Measurements from ENCODE around the gene SLC6A12. TPM values are rescaled to one million over a fixed set of nuclear protein-coding genes. Genes with fewer than 3 reads are reported as not detected.

SLC6A12 gene
- total RNA-seq, 1 donor from 2014 or later, result not detected

GRCh38 chr12:168763-169525, 45.0 kb downstream of the SLC6A12 start:
- no peak overlapping the region for H3K27ac Mint-ChIP-seq
- DNase-seq, result no peak

GRCh38 chr12:167959-168600, 45.9 kb downstream of the SLC6A12 start:
- DNase-seq, result no peak
- H3K4me3 Mint-ChIP-seq, result no peak overlapping the region
- intact Hi-C loops (cut with micrococcal nuclease), result no loop called here
- H3K36me3 Mint-ChIP-seq (ENCODE audit: low read depth), result no peaks in the 10 kb centered on the region
- H3K27ac Mint-ChIP-seq, result no peak overlapping the region
- peaks cover 15% of the 10 kb centered on the region for H3K4me1 Mint-ChIP-seq
- no peaks in the 10 kb centered on the region for H3K9me3 Mint-ChIP-seq
- H3K27me3 Mint-ChIP-seq, result peaks cover 5% of the 10 kb centered on the region

More at GRCh38 chr12:168763-169525, 45.0 kb downstream of the SLC6A12 start:
- Mint-ChIP-seq H3K9me3 (no peaks in the 10 kb centered on the region), H3K36me3 (ENCODE audit: low read depth) (no peaks in the 10 kb centered on the region), H3K27me3 (peaks cover 5% of the 10 kb centered on the region), H3K4me3 (no peak overlapping the region), H3K4me1 (peaks cover 15% of the 10 kb centered on the region)
- intact Hi-C loops (cut with micrococcal nuclease), result no loop called here

- H3K27me3 Mint-ChIP-seq, result peaks cover 2% of the 10 kb centered on the region
- no peaks in the 10 kb centered on the region for H3K9me3 Mint-ChIP-seq
- no peak overlapping the region for H3K4me3 Mint-ChIP-seq
- H3K27ac Mint-ChIP-seq, result no peak overlapping the region
- peaks cover 15% of the 10 kb centered on the region for H3K4me1 Mint-ChIP-seq
- no peaks in the 10 kb centered on the region for H3K36me3 Mint-ChIP-seq (ENCODE audit: low read depth)
- intact Hi-C loops (cut with micrococcal nuclease), result no loop called here
- no peak for DNase-seq
Observed at GRCh38 chr12:166425-167075, 47.4 kb downstream of the SLC6A12 start.

GRCh38 chr12:165862-166368, 48.0 kb downstream of the SLC6A12 start:
- Mint-ChIP-seq H3K27me3 (no peaks in the 10 kb centered on the region), H3K4me1 (peaks cover 15% of the 10 kb centered on the region), H3K36me3 (ENCODE audit: low read depth) (no peaks in the 10 kb centered on the region), H3K27ac (no peak overlapping the region), H3K4me3 (no peak overlapping the region), H3K9me3 (no peaks in the 10 kb centered on the region)
- intact Hi-C loops (cut with micrococcal nuclease), result no loop called here
- DNase-seq, result no peak

GRCh38 chr12:164207-164606, 49.8 kb downstream of the SLC6A12 start:
- Mint-ChIP-seq H3K27ac (no peak overlapping the region), H3K36me3 (ENCODE audit: low read depth) (no peaks in the 10 kb centered on the region), H3K4me3 (no peak overlapping the region), H3K4me1 (peaks cover 13% of the 10 kb centered on the region), H3K27me3 (no peaks in the 10 kb centered on the region), H3K9me3 (no peaks in the 10 kb centered on the region)
- no peak for DNase-seq
- intact Hi-C loops (cut with micrococcal nuclease), result no loop called here

GRCh38 chr12:163406-163986, 50.5 kb downstream of the SLC6A12 start:
- no peaks in the 10 kb centered on the region for H3K9me3 Mint-ChIP-seq
- no peaks in the 10 kb centered on the region for H3K36me3 Mint-ChIP-seq (ENCODE audit: low read depth)
- no peak overlapping the region for H3K4me3 Mint-ChIP-seq
- H3K27me3 Mint-ChIP-seq, result no peaks in the 10 kb centered on the region
- intact Hi-C loops (cut with micrococcal nuclease), result no loop called here
- H3K4me1 Mint-ChIP-seq, result peaks cover 6% of the 10 kb centered on the region
- DNase-seq, result no peak
- no peak overlapping the region for H3K27ac Mint-ChIP-seq

GRCh38 chr12:162467-163307, 51.3 kb downstream of the SLC6A12 start:
- no peak overlapping the region for H3K27ac Mint-ChIP-seq
- no peaks in the 10 kb centered on the region for H3K36me3 Mint-ChIP-seq (ENCODE audit: low read depth)
- intact Hi-C loops (cut with micrococcal nuclease), result no loop called here
- H3K4me1 Mint-ChIP-seq, result peaks cover 5% of the 10 kb centered on the region
- no peak overlapping the region for H3K4me3 Mint-ChIP-seq
- H3K9me3 Mint-ChIP-seq, result no peaks in the 10 kb centered on the region
- no peak for DNase-seq
- no peaks in the 10 kb centered on the region for H3K27me3 Mint-ChIP-seq

GRCh38 chr12:161823-162222, 52.1 kb downstream of the SLC6A12 start:
- Mint-ChIP-seq H3K27me3 (no peaks in the 10 kb centered on the region), H3K4me1 (peaks cover 5% of the 10 kb centered on the region), H3K36me3 (ENCODE audit: low read depth) (no peaks in the 10 kb centered on the region), H3K9me3 (no peaks in the 10 kb centered on the region), H3K4me3 (no peak overlapping the region), H3K27ac (no peak overlapping the region)
- no peak for DNase-seq
- intact Hi-C loops (cut with micrococcal nuclease), result no loop called here

GRCh38 chr12:160858-161257, 53.1 kb downstream of the SLC6A12 start:
- Mint-ChIP-seq H3K27ac (no peak overlapping the region), H3K9me3 (no peaks in the 10 kb centered on the region), H3K27me3 (no peaks in the 10 kb centered on the region), H3K4me3 (no peak overlapping the region), H3K36me3 (ENCODE audit: low read depth) (no peaks in the 10 kb centered on the region), H3K4me1 (no peaks in the 10 kb centered on the region)
- DNase-seq, result no peak
- intact Hi-C loops (cut with micrococcal nuclease), result no loop called here

GRCh38 chr12:159156-159782, 54.7 kb downstream of the SLC6A12 start:
- H3K4me3 Mint-ChIP-seq, result no peak overlapping the region
- DNase-seq, result no peak
- H3K9me3 Mint-ChIP-seq, result no peaks in the 10 kb centered on the region
- intact Hi-C loops (cut with micrococcal nuclease), result no loop called here
- no peak overlapping the region for H3K27ac Mint-ChIP-seq
- no peaks in the 10 kb centered on the region for H3K4me1 Mint-ChIP-seq
- H3K36me3 Mint-ChIP-seq (ENCODE audit: low read depth), result no peaks in the 10 kb centered on the region
- no peaks in the 10 kb centered on the region for H3K27me3 Mint-ChIP-seq

- H3K27ac Mint-ChIP-seq, result no peak overlapping the region
- H3K27me3 Mint-ChIP-seq, result no peaks in the 10 kb centered on the region
- H3K4me1 Mint-ChIP-seq, result no peaks in the 10 kb centered on the region
- intact Hi-C loops (cut with micrococcal nuclease), result no loop called here
- no peaks in the 10 kb centered on the region for H3K9me3 Mint-ChIP-seq
- no peak overlapping the region for H3K4me3 Mint-ChIP-seq
- no peak for DNase-seq
- no peaks in the 10 kb centered on the region for H3K36me3 Mint-ChIP-seq (ENCODE audit: low read depth)
Observed at GRCh38 chr12:157644-158043, 56.3 kb downstream of the SLC6A12 start.

GRCh38 chr12:156945-157344, 57.0 kb downstream of the SLC6A12 start:
- no peaks in the 10 kb centered on the region for H3K9me3 Mint-ChIP-seq
- H3K27me3 Mint-ChIP-seq, result no peaks in the 10 kb centered on the region
- intact Hi-C loops (cut with micrococcal nuclease), result no loop called here
- no peaks in the 10 kb centered on the region for H3K4me1 Mint-ChIP-seq
- H3K36me3 Mint-ChIP-seq (ENCODE audit: low read depth), result no peaks in the 10 kb centered on the region
- no peak overlapping the region for H3K27ac Mint-ChIP-seq
- no peak overlapping the region for H3K4me3 Mint-ChIP-seq
- no peak for DNase-seq

- Mint-ChIP-seq H3K4me3 (no peak overlapping the region), H3K27me3 (no peaks in the 10 kb centered on the region), H3K9me3 (no peaks in the 10 kb centered on the region), H3K36me3 (ENCODE audit: low read depth) (no peaks in the 10 kb centered on the region), H3K4me1 (no peaks in the 10 kb centered on the region), H3K27ac (no peak overlapping the region)
- no peak for DNase-seq
- intact Hi-C loops (cut with micrococcal nuclease), result no loop called here
Observed at GRCh38 chr12:155646-156045, 58.3 kb downstream of the SLC6A12 start.

Measured in activated CD4-positive, alpha-beta T cell treated with anti-CD3 and anti-CD28 coated beads, Interleukin-2, amount 10 ng/mL, durations not matched to agents 24 days and 14 days (primary cell).